Kidney (tissue), 14 donors: ENCODE results near the gene ABLIM2. TPM values are rescaled to one million over a fixed set of nuclear protein-coding genes. Genes with fewer than 3 reads are reported as not detected.

Experiments
- DNase-seq, 5 donors: peaks; one replicate each; pipeline ENCODE4 v3.0.0-alpha.2; 2013 to 2020
- FAIRE-seq: peaks from 2 replicates; lab custom pipeline; 2012; peaks lifted over from hg19 to GRCh38; lab: Jason Lieb, UNC
- H3K27ac ChIP-seq, 2 donors: one replicate each; pipeline ENCODE4 v1.7.0; 2013; ENCODE audit warnings: low read depth in 2 of 2, low read length in 2 of 2, inconsistent platforms in 1 of 2
- H3K27me3 ChIP-seq: one replicate; pipeline ENCODE4 v1.7.1; 2013; ENCODE audit warnings: low read length, inconsistent platforms; ENCODE audit not compliant: control insufficient read depth, insufficient read depth
- H3K36me3 ChIP-seq, 3 donors: one replicate each; pipeline versions ENCODE4 v1.7.0 to v1.7.1; 2013; ENCODE audit warnings: low read length in 3 of 3, control low read depth in 1 of 3, inconsistent platforms in 1 of 3; ENCODE audit not compliant: insufficient read depth in 3 of 3, control insufficient read depth in 2 of 3
- H3K4me1 ChIP-seq, 3 donors: one replicate each; pipeline versions ENCODE4 v1.7.0 to v1.7.1; 2013; ENCODE audit warnings: low read length in 3 of 3, inconsistent platforms in 1 of 3, low read depth in 1 of 3; ENCODE audit not compliant: control insufficient read depth in 2 of 3, insufficient read depth in 2 of 3
- H3K4me3 ChIP-seq, 3 donors: one replicate each; pipeline versions ENCODE4 v1.7.0 to v1.8.1; 2013; ENCODE audit warnings: low read length in 3 of 3, control low read depth in 1 of 3, inconsistent platforms in 1 of 3
- H3K9ac ChIP-seq, 3 donors: one replicate each; pipeline versions ENCODE4 v1.7.0 to v1.7.1; 2013; ENCODE audit warnings: low read length in 3 of 3, control low read depth in 1 of 3, inconsistent platforms in 1 of 3
- H3K9me3 ChIP-seq, 3 donors: one replicate each; pipeline versions ENCODE4 v1.7.0 to v1.7.1; 2013; ENCODE audit warnings: low read length in 3 of 3, control low read depth in 1 of 3, inconsistent platforms in 1 of 3; ENCODE audit not compliant: control insufficient read depth in 2 of 3, insufficient read depth in 1 of 3
- CTCF ChIP-seq: IDR thresholded peaks from 3 replicates; pipeline ENCODE4 v1.5.1; 2012; ENCODE audit warnings: mild to moderate bottlenecking, moderate library complexity, borderline replicate concordance; ENCODE audit not compliant: insufficient read depth; ENCODE audit errors: extremely low read depth
- intact Hi-C: fragments of 100-400 bp; cut with DNase I; formaldehyde crosslinking; loops from one replicate; pipeline ENCODE4 v1.11.1; 2022
- polyA plus RNA-seq: library from polyadenylated mRNA; stranded (reverse); fragments of 350-450 nt; fragmentation: Illumina TruSeq; extraction: RNeasy Lipid Tissue Mini Kit (QIAGEN cat#74804); gene quantifications from one replicate; pipeline ENCODE4 v1.2.3, GENCODE V29; 2014; ENCODE audit warnings: low read depth, low replicate concordance; ENCODE audit not compliant: insufficient read depth
- total RNA-seq: library from RNA; stranded (reverse); fragmentation: NEBNext Ultra II Directional; extraction: Animal tissue kit (Norgen Biotek cat#: 25700); gene quantifications from one replicate; pipeline ENCODE4 v1.2.1, GENCODE V29; 2021
- donor health status: control.
- donor health status: control.
- donor health status: control.
- donor health status: control.
- donor health status: control.
- donor health status: DM: yes; HTN: yes; CAD: no.
- donor health status: Normal renal cell carcinoma (clear cell type).

Gene ABLIM2
- total and polyA plus RNA-seq, 2 donors from 2014 or later, result 9.5 to 23.3 TPM

- Histone ChIP-seq H3K4me3 (no peak overlapping the region), H3K9me3 (no peaks in the 10 kb centered on the region), H3K4me1 (no peaks in the 10 kb centered on the region), H3K27me3 (no peaks in the 10 kb centered on the region), H3K36me3 (no peaks in the 10 kb centered on the region), H3K27ac (no peak overlapping the region), H3K9ac (no peak overlapping the region)
- DNase-seq (no peak), FAIRE-seq (no peak)
- TF ChIP-seq CTCF, result no peak
- intact Hi-C loops, result no loop called here
These were observed 29.5 kb downstream of the ABLIM2 start for GRCh38 chr4:8129136-8129535.

GRCh38 chr4:8128100-8128856 is 30.3 kb downstream of the ABLIM2 start:
- H3K27me3 ChIP-seq, result no peaks in the 10 kb centered on the region
- intact Hi-C loops, result no loop called here
- no peak overlapping the region for H3K27ac ChIP-seq
- no peaks in the 10 kb centered on the region for H3K36me3 ChIP-seq
- no peak overlapping the region for H3K9ac ChIP-seq
- no peak for TF ChIP-seq CTCF
- peaks cover 0 to 2% (median 0%) of the 10 kb centered on the region in 3 donors for H3K4me1 ChIP-seq
- DNase-seq (no peak), FAIRE-seq (no peak)
- H3K4me3 ChIP-seq, result no peak overlapping the region
- H3K9me3 ChIP-seq, result no peaks in the 10 kb centered on the region

GRCh38 chr4:8127051-8127826 is 31.4 kb downstream of the ABLIM2 start:
- no peak overlapping the region for H3K4me3 ChIP-seq
- H3K36me3 ChIP-seq, result no peaks in the 10 kb centered on the region
- no peaks in the 10 kb centered on the region for H3K27me3 ChIP-seq
- H3K9me3 ChIP-seq, result no peaks in the 10 kb centered on the region
- H3K4me1 ChIP-seq, result peaks cover 0 to 2% (median 0%) of the 10 kb centered on the region in 3 donors
- H3K27ac ChIP-seq, result no peak overlapping the region
- DNase-seq (no peak), FAIRE-seq (no peak)
- no peak overlapping the region for H3K9ac ChIP-seq
- no peak for TF ChIP-seq CTCF
- intact Hi-C loops, result no loop called here
